Astrocyte (in vitro differentiated cells and primary cell): ENCODE data around the gene PLA2G4D. TPM values are rescaled to one million over a fixed set of nuclear protein-coding genes. Genes with fewer than 3 reads are reported as not detected.

ENCODE experiments used
- DNase-seq: peaks from one replicate; pipeline ENCODE4 v3.0.0-alpha.2; 2010; ENCODE audit warnings: low read depth
- FAIRE-seq: peaks from 2 replicates; lab custom pipeline; 2011; peaks lifted over from hg19 to GRCh38; lab: Jason Lieb, UNC
- H2AFZ ChIP-seq: 2 replicates; pipeline ENCODE4 v1.6.0; 2012; ENCODE audit warnings: low read depth, low read length, inconsistent platforms
- H3K27ac ChIP-seq: 2 replicates; pipeline ENCODE4 v1.5.1; 2011; ENCODE audit warnings: low read depth, low read length, inconsistent platforms
- H3K27me3 ChIP-seq: 2 replicates; pipeline ENCODE4 v1.6.0; 2011; ENCODE audit warnings: low read length, inconsistent platforms; ENCODE audit not compliant: insufficient read depth
- H3K36me3 ChIP-seq: 2 replicates; pipeline ENCODE4 v1.5.1; 2011; ENCODE audit warnings: low read length, inconsistent platforms; ENCODE audit not compliant: insufficient read depth
- H3K4me1 ChIP-seq: 2 replicates; pipeline ENCODE4 v1.5.1; 2011; ENCODE audit warnings: low read length, inconsistent platforms; ENCODE audit not compliant: insufficient read depth
- H3K4me2 ChIP-seq: 2 replicates; pipeline ENCODE4 v1.6.0; 2012; ENCODE audit warnings: low read length, inconsistent platforms
- H3K4me3 ChIP-seq: 2 replicates; pipeline ENCODE4 v1.5.1; 2011; ENCODE audit warnings: low read depth, mild to moderate bottlenecking, low read length, inconsistent platforms; ENCODE audit not compliant: insufficient read depth
- H3K79me2 ChIP-seq: 2 replicates; pipeline ENCODE4 v1.6.0; 2012; ENCODE audit warnings: mild to moderate bottlenecking, low read length, inconsistent platforms; ENCODE audit not compliant: insufficient read depth
- H3K9ac ChIP-seq: 2 replicates; pipeline ENCODE4 v1.6.0; 2012; ENCODE audit warnings: mild to moderate bottlenecking, low read length, inconsistent platforms
- H3K9me3 ChIP-seq: 2 replicates; pipeline ENCODE4 v1.5.1; 2012; ENCODE audit warnings: low read depth, mild to moderate bottlenecking, low read length, inconsistent platforms; ENCODE audit not compliant: insufficient read depth
- H4K20me1 ChIP-seq: 2 replicates; pipeline ENCODE4 v1.6.0; 2012; ENCODE audit warnings: low read length, inconsistent platforms; ENCODE audit not compliant: insufficient read depth
- H3K27ac Mint-ChIP-seq: one replicate; pipeline ENCODE4 v1.8.0; 2021; ENCODE audit warnings: mild to moderate bottlenecking, mixed read lengths; ENCODE audit not compliant: unreplicated experiment
- H3K27me3 Mint-ChIP-seq: one replicate; pipeline ENCODE4 v1.8.0; 2021; ENCODE audit warnings: low read depth, mixed read lengths; ENCODE audit not compliant: unreplicated experiment
- H3K36me3 Mint-ChIP-seq: one replicate; pipeline ENCODE4 v1.8.0; 2021; ENCODE audit warnings: low read depth, mixed read lengths; ENCODE audit not compliant: unreplicated experiment
- H3K4me1 Mint-ChIP-seq: one replicate; pipeline ENCODE4 v1.8.0; 2021; ENCODE audit warnings: low read depth, mixed read lengths; ENCODE audit not compliant: unreplicated experiment
- H3K4me3 Mint-ChIP-seq: one replicate; pipeline ENCODE4 v1.8.0; 2021; ENCODE audit warnings: mild to moderate bottlenecking, moderate library complexity, mixed read lengths; ENCODE audit not compliant: unreplicated experiment
- H3K9me3 Mint-ChIP-seq: one replicate; pipeline ENCODE4 v1.8.0; 2021; ENCODE audit warnings: mild to moderate bottlenecking, mixed read lengths; ENCODE audit not compliant: unreplicated experiment
- CTCF ChIP-seq: IDR thresholded peaks from 2 replicates; pipeline ENCODE4 v1.5.1; 2011; ENCODE audit warnings: low read depth, mild to moderate bottlenecking, inconsistent platforms, low read length, moderate library complexity; ENCODE audit not compliant: insufficient read depth
- EZH2 ChIP-seq: IDR thresholded peaks from 2 replicates; pipeline ENCODE4 v1.6.1; 2012; ENCODE audit warnings: mild to moderate bottlenecking, low read length, inconsistent platforms; ENCODE audit not compliant: insufficient read depth
- total RNA-seq: library from RNA; stranded (reverse); gene quantifications from 2 replicates; pipeline ENCODE4 v1.2.1, GENCODE V29; 2021

PLA2G4D gene
- total RNA-seq, 1 donor from 2014 or later: not detected

GRCh38 chr15:42141246-42141645 lies 46.9 kb upstream of the PLA2G4D start:
- H3K4me1 ChIP-seq: no peaks in the 10 kb centered on the region
- peaks cover 11% of the 10 kb centered on the region for H3K9me3 Mint-ChIP-seq
- H4K20me1 ChIP-seq: no peaks in the 10 kb centered on the region
- H3K27ac ChIP-seq: no peak overlapping the region
- DNase-seq (no peak), FAIRE-seq (no peak)
- no peaks in the 10 kb centered on the region for H3K79me2 ChIP-seq
- H3K4me3 Mint-ChIP-seq: no peak overlapping the region
- H2AFZ ChIP-seq: no peak overlapping the region
- H3K27me3 Mint-ChIP-seq: peaks cover 46% of the 10 kb centered on the region
- no peaks in the 10 kb centered on the region for H3K36me3 Mint-ChIP-seq
- no peaks in the 10 kb centered on the region for H3K36me3 ChIP-seq
- peaks cover 18% of the 10 kb centered on the region for H3K27me3 ChIP-seq
- no peak overlapping the region for H3K27ac Mint-ChIP-seq
- H3K4me2 ChIP-seq: no peak overlapping the region
- peaks cover 4% of the 10 kb centered on the region for H3K9me3 ChIP-seq
- TF ChIP-seq EZH2 (no peak), CTCF (no peak)
- H3K4me1 Mint-ChIP-seq: no peaks in the 10 kb centered on the region
- H3K9ac ChIP-seq: no peak overlapping the region
- H3K4me3 ChIP-seq: no peak overlapping the region

- no peak overlapping the region for H2AFZ ChIP-seq
- H3K27ac Mint-ChIP-seq: no peak overlapping the region
Measured at GRCh38 chr15:42140383-42141070, 46.2 kb upstream of the PLA2G4D start.

More at GRCh38 chr15:42140383-42141070, 46.2 kb upstream of the PLA2G4D start:
- Histone ChIP-seq H3K79me2 (no peaks in the 10 kb centered on the region), H3K27me3 (peaks cover 18% of the 10 kb centered on the region), H4K20me1 (no peaks in the 10 kb centered on the region), H3K36me3 (no peaks in the 10 kb centered on the region), H3K4me1 (no peaks in the 10 kb centered on the region), H3K9me3 (peaks cover 4% of the 10 kb centered on the region), H3K4me2 (no peak overlapping the region), H3K9ac (no peak overlapping the region), H3K4me3 (no peak overlapping the region), H3K27ac (no peak overlapping the region)
- Mint-ChIP-seq H3K9me3 (peaks cover 11% of the 10 kb centered on the region), H3K36me3 (no peaks in the 10 kb centered on the region), H3K4me3 (no peak overlapping the region), H3K27me3 (peaks cover 44% of the 10 kb centered on the region), H3K4me1 (no peaks in the 10 kb centered on the region)
- TF ChIP-seq CTCF (no peak), EZH2 (no peak)
- FAIRE-seq (no peak), DNase-seq (no peak)
